ENCODE data around the gene CACYBP.

CACYBP gene

DNA sequence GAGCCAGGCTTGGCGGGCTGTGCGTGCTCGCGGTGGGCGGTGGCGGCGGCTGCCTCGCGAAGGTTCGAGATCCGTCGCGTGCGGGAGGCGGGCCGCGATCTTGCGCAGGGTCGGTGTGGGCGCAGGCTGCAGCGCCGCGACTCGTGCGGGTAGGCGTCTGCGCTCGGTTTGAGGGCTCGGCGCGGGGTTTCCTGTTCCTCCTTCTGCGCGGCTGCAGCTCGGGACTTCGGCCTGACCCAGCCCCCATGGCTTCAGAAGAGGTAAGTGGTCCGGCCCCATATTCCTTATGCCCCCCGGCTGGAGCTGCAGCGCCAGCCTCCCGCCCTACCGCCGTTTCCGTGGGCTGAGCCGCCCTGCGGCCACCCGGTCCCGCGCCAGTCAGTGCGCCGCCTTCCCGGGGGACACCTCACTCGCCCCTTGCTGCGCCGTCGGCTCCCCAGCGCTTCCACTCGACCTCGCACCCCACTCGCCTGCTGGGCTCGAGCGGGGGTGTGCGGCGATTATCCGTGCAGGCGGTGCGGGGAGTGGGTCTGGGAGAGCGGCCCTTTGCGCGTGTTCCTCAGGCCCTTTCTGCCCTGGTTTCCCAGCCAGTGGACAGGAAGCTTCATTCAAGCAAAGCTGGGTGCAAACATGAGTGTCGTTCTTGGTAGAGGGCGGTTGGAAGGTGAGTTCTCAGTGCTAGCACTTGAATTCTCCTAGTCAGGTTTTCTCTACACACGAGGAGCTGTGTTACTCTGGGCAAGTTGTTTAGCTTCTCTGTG, at the start of gene CACYBP:
Gene CACYBP, plus strand, starts transcription at position 12 of the 761 bp plus-strand sequence. Its CDS starts 234 bp downstream, at position 246.
- H3K79me2 ChIP-seq (ENCODE audit: insufficient read depth, low read depth) = peaks cover 52% of the 10 kb centered on the region
- H4K20me1 ChIP-seq (ENCODE audit: insufficient read depth) = peaks cover 31% of the 10 kb centered on the region
- H3K36me3 ChIP-seq (ENCODE audit: insufficient read depth) = peaks cover under 1% of the 10 kb centered on the region; the same call in 1 of the 2 replicates
- H3K27me3 ChIP-seq (ENCODE audit: insufficient read depth, low read depth) = no peaks in the 10 kb centered on the region
- peaks cover 71% of the 10 kb centered on the region for H3K4me1 ChIP-seq (ENCODE audit: low read depth, poor library complexity, severe bottlenecking)
- H3K27ac ChIP-seq = peak within 1 kb of the TSS; percentile 97
- H3K4me2 ChIP-seq = peak within 1 kb of the TSS; percentile 86
- TF ChIP-seq, protein P1, sequence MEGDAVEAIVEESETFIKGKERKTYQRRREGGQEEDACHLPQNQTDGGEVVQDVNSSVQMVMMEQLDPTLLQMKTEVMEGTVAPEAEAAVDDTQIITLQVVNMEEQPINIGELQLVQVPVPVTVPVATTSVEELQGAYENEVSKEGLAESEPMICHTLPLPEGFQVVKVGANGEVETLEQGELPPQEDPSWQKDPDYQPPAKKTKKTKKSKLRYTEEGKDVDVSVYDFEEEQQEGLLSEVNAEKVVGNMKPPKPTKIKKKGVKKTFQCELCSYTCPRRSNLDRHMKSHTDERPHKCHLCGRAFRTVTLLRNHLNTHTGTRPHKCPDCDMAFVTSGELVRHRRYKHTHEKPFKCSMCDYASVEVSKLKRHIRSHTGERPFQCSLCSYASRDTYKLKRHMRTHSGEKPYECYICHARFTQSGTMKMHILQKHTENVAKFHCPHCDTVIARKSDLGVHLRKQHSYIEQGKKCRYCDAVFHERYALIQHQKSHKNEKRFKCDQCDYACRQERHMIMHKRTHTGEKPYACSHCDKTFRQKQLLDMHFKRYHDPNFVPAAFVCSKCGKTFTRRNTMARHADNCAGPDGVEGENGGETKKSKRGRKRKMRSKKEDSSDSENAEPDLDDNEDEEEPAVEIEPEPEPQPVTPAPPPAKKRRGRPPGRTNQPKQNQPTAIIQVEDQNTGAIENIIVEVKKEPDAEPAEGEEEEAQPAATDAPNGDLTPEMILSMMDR (conservative IDR thresholded peaks at IDR 0.05; ENCODE audit: low read depth, low read length) = 0 out of 2 replicates have a peak, but pooled peaks have one; percentile 17
- H3K4me3 ChIP-seq (IDR thresholded peaks at IDR 0.05; ENCODE audit: insufficient read depth, low read depth, low read length) = peak within 1 kb of the TSS; percentile 98
- H2AFZ ChIP-seq (ENCODE audit: low read depth) = peak within 1 kb of the TSS; percentile 72
- peak within 1 kb of the TSS; percentile 97 for H3K9ac ChIP-seq

- Histone ChIP-seq H3K36me3 (ENCODE audit: insufficient read depth) (no peaks in the 10 kb centered on the region), H3K4me2 (peak overlapping the region; percentile 21; the same call in 1 of the 2 replicates), H4K20me1 (ENCODE audit: insufficient read depth) (no peaks in the 10 kb centered on the region), H3K4me1 (ENCODE audit: low read depth, poor library complexity, severe bottlenecking) (peaks cover 48% of the 10 kb centered on the region), H3K27ac (no peak overlapping the region), H2AFZ (ENCODE audit: low read depth) (no peak overlapping the region), H3K9ac (no peak overlapping the region), H3K27me3 (ENCODE audit: insufficient read depth, low read depth) (no peaks in the 10 kb centered on the region), H3K79me2 (ENCODE audit: insufficient read depth, low read depth) (no peaks in the 10 kb centered on the region), H3K4me3 (IDR thresholded peaks at IDR 0.05; ENCODE audit: insufficient read depth, low read depth, low read length) (no peak overlapping the region)
- TF ChIP-seq, protein P1 (conservative IDR thresholded peaks at IDR 0.05; ENCODE audit: low read depth, low read length) = no peak
These were observed 46.3 kb upstream of the CACYBP start for GRCh38 chr1:174953285-174954072.

DNA sequence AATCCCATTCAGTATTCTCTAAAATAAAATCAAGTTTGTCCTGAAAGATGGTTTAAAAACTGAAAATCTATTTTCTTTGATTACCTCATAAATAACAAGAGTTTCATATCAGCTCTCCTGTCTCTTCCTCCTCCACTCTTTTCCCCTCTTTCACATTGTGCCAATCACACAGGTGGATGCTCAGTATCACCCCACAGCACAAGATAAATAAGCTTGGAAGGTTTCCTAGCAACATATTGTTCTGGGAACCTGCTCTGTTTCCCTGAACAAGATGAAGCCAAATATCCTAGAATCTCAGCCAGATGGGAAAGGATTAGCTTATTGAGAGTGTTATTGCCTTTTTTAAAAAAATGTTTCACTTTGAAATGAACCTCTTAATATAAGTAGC, 45.7 kb upstream of the CACYBP start:
- no peak overlapping the region for H3K4me3 ChIP-seq (IDR thresholded peaks at IDR 0.05; ENCODE audit: insufficient read depth, low read depth, low read length)
- no peak overlapping the region for H3K9ac ChIP-seq
- no peak overlapping the region for H2AFZ ChIP-seq (ENCODE audit: low read depth)
- no peaks in the 10 kb centered on the region for H3K79me2 ChIP-seq (ENCODE audit: insufficient read depth, low read depth)
- H3K27ac ChIP-seq = no peak overlapping the region
- peak overlapping the region; percentile 21; the same call in 1 of the 2 replicates for H3K4me2 ChIP-seq
- peaks cover 51% of the 10 kb centered on the region for H3K4me1 ChIP-seq (ENCODE audit: low read depth, poor library complexity, severe bottlenecking)
- no peaks in the 10 kb centered on the region for H3K36me3 ChIP-seq (ENCODE audit: insufficient read depth)
- H3K27me3 ChIP-seq (ENCODE audit: insufficient read depth, low read depth) = no peaks in the 10 kb centered on the region
- TF ChIP-seq, protein P1 (conservative IDR thresholded peaks at IDR 0.05; ENCODE audit: low read depth, low read length) = no peak
- no peaks in the 10 kb centered on the region for H4K20me1 ChIP-seq (ENCODE audit: insufficient read depth)

- H3K36me3 ChIP-seq (ENCODE audit: insufficient read depth) = no peaks in the 10 kb centered on the region
- no peaks in the 10 kb centered on the region for H3K27me3 ChIP-seq (ENCODE audit: insufficient read depth, low read depth)
- peak overlapping the region; percentile 0; the same call in 1 of the 2 replicates for H3K27ac ChIP-seq
- H2AFZ ChIP-seq (ENCODE audit: low read depth) = no peak overlapping the region
- H3K4me2 ChIP-seq = peak overlapping the region; percentile 21
- H4K20me1 ChIP-seq (ENCODE audit: insufficient read depth) = no peaks in the 10 kb centered on the region
- TF ChIP-seq, protein P1 (conservative IDR thresholded peaks at IDR 0.05; ENCODE audit: low read depth, low read length) = no peak
- no peaks in the 10 kb centered on the region for H3K79me2 ChIP-seq (ENCODE audit: insufficient read depth, low read depth)
- H3K4me1 ChIP-seq (ENCODE audit: low read depth, poor library complexity, severe bottlenecking) = peaks cover 51% of the 10 kb centered on the region
- H3K9ac ChIP-seq = no peak overlapping the region
- H3K4me3 ChIP-seq (IDR thresholded peaks at IDR 0.05; ENCODE audit: insufficient read depth, low read depth, low read length) = no peak overlapping the region
These were observed 44.8 kb upstream of the CACYBP start for GRCh38 chr1:174954671-174955669.
